Brain pericyte (primary cell): ENCODE measurements around the gene HSPH1.

Experiments
- DNase-seq: peaks from one replicate; pipeline ENCODE4 v3.0.0-alpha.2; 2012; ENCODE audit warnings: low read depth, low spot score

Gene HSPH1

DNA sequence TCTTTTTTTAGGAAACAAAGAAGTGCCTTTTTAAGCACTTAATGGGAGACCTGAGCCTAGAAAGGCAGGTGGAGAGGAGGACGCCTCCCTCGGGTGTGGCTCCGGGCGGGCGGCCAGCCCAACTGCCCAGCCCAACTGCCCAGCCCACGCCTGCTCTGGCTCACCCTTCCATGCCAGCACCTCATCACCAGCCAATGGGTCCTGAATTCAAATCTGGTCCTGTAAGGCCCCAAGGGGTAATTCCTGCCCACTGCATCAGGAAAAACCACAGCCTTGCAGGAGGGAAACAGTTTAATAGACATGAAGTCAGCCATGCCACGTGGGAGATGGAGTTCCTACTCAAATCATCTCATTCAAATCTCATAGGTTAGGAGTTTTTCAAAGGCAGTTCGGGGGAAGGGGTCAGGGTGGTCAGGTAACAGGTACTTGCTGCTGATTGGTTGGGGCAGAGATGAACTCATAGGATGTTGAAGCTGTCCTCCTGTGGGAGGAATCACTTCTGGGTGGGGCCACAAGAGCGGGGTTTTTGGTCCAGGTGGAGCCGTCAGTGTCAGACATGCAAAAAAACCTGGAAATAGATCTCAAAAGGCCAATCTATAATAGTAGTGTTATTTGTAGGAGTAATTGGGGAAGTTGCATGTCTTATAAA, 64.9 kb downstream of the HSPH1 start:
- no peak for DNase-seq

DNA sequence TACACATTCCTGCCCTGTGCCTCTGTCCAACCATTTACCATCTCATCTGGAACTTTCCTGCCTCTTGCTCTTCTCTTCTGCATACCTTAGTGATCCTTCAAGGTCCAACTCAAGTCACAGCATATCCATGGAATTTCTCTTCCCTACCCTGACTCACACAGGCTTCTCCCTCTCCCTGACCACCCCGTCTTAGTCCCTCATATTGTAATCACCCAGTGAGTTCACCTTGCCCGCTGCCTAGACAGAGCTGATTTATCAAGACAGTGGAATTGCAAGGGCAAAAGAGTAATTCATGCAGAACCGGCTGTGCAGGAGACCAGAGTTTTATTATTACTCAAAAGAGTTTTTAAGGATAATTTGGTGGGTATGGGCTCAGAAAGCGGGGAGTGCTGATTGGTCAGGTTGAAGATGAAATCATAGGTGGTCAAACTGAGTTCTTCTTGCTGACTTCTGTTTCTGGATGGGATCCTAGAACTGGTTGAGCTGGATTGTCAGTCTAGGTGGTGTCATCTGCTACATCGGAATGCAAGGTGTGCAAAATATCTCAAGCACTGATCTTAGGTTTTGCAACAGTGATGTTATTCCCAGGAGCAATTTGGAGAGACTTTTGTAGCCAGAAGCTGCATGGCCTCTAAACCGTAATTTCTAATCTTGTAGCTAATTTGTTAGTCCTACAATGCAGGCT, 67.2 kb downstream of the HSPH1 start:
- no peak for DNase-seq

DNA sequence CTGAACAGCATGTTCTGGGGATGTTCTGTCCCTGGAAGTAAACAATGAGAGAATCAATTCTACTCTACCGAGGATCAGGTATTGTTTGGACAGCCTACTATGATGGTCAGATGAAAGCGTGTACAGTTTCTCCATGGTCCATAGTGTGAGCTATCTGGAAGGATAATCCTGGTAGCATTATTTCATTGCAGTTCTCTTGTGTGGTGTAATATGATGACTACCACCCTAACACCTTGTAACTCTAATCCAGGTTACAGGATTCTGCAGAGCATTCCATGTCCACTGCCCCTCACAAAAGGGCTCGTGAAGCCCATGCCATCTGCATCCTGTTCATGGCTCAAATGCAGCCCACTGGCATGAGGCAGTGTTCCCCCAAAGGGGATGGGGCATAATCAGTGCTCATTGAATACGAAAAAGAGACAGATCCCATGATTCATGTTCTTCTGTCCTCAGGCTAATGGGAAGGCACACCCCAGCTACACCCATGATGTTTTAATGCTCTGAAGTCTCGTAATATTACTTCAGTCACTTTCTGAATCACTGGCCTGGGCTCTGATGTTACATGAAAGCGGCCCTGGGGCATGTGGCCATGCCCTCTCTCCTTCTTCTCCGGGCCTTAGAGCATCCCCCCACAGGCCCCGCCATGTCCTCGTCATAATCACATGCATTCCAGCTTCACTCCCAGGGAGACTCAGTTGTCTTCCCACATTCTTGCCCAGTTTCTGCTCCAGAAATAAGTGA, 68.4 kb downstream of the HSPH1 start:
- DNase-seq, result no peak

DNA sequence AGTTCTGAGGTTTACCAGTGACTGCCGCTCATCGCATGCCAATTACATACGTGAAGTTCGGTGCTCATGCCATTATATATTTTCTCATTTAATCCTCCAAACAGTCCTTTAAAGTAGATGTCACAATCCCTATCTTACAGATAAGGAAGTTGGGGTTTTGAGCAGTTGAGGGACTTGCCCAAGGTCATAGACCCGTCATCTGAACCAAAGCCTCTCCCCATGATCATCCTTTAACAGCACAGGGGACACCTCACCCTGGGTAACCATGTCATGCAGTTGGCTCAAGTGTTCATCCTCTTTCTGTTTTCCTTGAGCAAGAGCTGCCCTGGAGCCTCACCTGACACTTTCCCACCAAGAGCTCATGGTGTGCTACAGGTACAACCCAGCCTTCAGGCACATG, 69.1 kb downstream of the HSPH1 start:
- DNase-seq, result no peak

DNA sequence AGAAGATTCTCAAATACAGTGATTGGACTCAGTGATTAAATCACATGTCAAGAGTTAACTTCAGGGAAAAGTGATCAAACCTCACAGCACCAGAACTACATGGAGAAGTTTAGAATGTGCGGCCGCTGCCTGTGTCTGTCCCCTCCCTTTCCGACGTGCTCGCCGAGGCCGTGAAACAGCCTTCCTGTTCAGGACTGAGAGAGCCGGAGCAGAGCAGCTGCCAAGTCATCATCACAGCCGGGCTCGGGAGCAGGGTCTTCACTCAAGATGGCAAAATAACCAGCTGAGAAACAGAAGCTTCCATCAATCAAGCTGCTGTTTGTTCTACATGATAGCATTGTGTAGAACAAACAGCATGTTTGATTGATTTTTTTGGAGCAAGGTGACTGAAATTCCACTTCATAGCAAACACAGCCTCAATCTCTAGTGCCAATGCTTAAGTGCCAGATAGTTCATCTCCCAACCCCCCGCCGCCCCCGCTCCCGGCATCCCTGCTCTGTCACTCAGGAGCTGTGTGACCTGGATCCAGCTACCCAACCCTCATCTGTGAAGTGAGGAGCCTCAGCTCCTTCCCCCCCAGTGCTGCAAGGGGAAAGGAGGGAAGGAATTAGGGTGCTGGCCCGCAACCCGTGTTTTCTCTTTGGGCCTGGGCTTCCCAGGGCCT, 70.6 kb downstream of the HSPH1 start:
- no peak for DNase-seq

DNA sequence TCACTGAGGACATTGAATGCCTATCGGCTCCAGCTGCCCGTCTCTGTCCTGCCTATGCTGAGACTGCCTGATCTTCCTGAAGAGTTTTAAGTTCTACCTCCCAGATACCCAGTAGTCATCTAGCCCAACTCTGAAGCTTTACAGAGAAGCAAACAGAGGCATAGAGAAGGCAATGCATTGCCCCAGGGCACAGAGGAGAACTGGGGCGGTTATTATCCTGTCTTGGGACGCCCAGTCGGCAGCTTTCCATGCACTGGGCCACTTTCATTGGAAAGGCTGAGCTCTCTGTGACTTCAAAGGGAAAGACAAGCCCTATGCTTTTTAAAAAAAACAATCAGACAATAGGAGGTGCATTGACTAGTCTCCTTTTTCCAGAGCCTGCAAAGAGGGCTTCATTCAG, 71.6 kb downstream of the HSPH1 start:
- DNase-seq, result no peak

DNA sequence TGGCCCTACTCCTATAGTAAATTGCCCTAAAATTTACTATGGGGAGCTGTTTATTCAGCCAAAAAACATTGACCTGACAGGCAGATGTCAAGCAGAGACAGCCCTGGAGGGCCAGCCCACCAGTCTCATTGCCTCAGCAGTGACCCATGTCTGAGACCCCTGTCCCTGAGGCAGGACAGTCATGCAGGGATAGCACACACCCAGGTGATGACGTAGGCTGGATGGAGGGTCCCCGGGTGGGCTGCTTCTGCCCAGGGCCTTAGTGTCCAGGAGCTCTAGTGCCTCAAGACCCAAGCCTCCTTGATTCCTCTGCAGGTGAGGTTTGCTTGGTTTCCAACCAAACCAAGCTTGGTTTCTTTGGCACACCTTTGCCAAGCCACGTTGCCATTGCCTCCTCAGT, 72.1 kb downstream of the HSPH1 start:
- no peak for DNase-seq

DNA sequence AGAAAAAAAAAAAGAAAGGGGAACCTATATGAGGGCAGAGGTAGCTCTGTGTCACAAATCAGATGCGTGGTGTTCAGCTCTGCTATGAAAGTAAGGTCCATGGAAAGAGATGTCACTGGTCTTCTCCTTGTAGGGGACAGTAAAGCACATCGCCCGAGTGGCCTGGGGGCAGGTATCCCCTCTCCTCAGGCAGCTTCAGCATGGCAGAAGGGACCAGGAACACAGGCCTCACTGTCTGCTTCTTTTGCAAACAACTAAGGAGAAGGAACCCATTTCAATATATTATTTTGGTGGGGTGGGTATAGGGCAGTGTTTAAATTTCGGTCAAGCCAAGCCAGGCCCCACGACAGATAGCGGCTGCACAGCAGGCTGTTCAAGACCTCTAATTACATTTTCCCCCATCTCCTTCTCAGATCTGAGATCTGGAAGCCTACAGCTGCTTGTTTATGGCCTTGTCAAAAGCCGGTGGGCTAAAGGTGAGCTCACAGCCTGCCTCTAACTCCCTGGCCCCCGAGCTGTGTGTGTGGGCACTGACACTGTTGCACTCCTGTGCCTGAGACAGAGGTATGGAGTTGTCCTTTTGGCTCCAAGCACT, 72.8 kb downstream of the HSPH1 start:
- DNase-seq, result no peak
